ENCODE data around the gene RPL22.

The RPL22 gene

GRCh38 chr1:6199298-6200187 is at the start of gene RPL22:
Gene RPL22 (minus strand): TSS chr1:6199595. CDS start chr1:6199573, 22 bp downstream.
- Histone ChIP-seq H3K27me3 (ENCODE audit: control insufficient read depth, insufficient read depth, low read length) (no peaks in the 10 kb centered on the region), H3K9ac (ENCODE audit: low read length) (peak within 1 kb of the TSS; percentile 84), H3K9me3 (ENCODE audit: control insufficient read depth, low read length) (no peaks in the 10 kb centered on the region), H3K36me3 (ENCODE audit: control insufficient read depth, insufficient read depth, low read length) (no peaks in the 10 kb centered on the region), H3K4me3 (ENCODE audit: low read length) (peak within 1 kb of the TSS; percentile 69), H3K4me1 (ENCODE audit: control insufficient read depth, insufficient read depth, low read length) (peaks cover 15% of the 10 kb centered on the region)

GRCh38 chr1:6248161-6248776 is 48.9 kb upstream of the RPL22 start:
- Histone ChIP-seq H3K4me3 (ENCODE audit: low read length) (no peak overlapping the region), H3K9ac (ENCODE audit: low read length) (no peak overlapping the region), H3K36me3 (ENCODE audit: control insufficient read depth, insufficient read depth, low read length) (no peaks in the 10 kb centered on the region), H3K9me3 (ENCODE audit: control insufficient read depth, low read length) (no peaks in the 10 kb centered on the region), H3K4me1 (ENCODE audit: control insufficient read depth, insufficient read depth, low read length) (peaks cover 27% of the 10 kb centered on the region), H3K27me3 (ENCODE audit: control insufficient read depth, insufficient read depth, low read length) (peaks cover 70% of the 10 kb centered on the region)

GRCh38 chr1:6247651-6248050 is 48.3 kb upstream of the RPL22 start:
- Histone ChIP-seq H3K9me3 (ENCODE audit: control insufficient read depth, low read length) (no peaks in the 10 kb centered on the region), H3K4me3 (ENCODE audit: low read length) (no peak overlapping the region), H3K27me3 (ENCODE audit: control insufficient read depth, insufficient read depth, low read length) (peaks cover 76% of the 10 kb centered on the region), H3K9ac (ENCODE audit: low read length) (no peak overlapping the region), H3K4me1 (ENCODE audit: control insufficient read depth, insufficient read depth, low read length) (peaks cover 27% of the 10 kb centered on the region), H3K36me3 (ENCODE audit: control insufficient read depth, insufficient read depth, low read length) (no peaks in the 10 kb centered on the region)

GRCh38 chr1:6246497-6247467 is 47.4 kb upstream of the RPL22 start:
- Histone ChIP-seq H3K9ac (ENCODE audit: low read length) (no peak overlapping the region), H3K4me1 (ENCODE audit: control insufficient read depth, insufficient read depth, low read length) (peaks cover 27% of the 10 kb centered on the region), H3K4me3 (ENCODE audit: low read length) (no peak overlapping the region), H3K27me3 (ENCODE audit: control insufficient read depth, insufficient read depth, low read length) (peaks cover 81% of the 10 kb centered on the region), H3K9me3 (ENCODE audit: control insufficient read depth, low read length) (no peaks in the 10 kb centered on the region), H3K36me3 (ENCODE audit: control insufficient read depth, insufficient read depth, low read length) (no peaks in the 10 kb centered on the region)

GRCh38 chr1:6245869-6246496 is 46.6 kb upstream of the RPL22 start:
- Histone ChIP-seq H3K4me3 (ENCODE audit: low read length) (no peak overlapping the region), H3K36me3 (ENCODE audit: control insufficient read depth, insufficient read depth, low read length) (no peaks in the 10 kb centered on the region), H3K9me3 (ENCODE audit: control insufficient read depth, low read length) (no peaks in the 10 kb centered on the region), H3K27me3 (ENCODE audit: control insufficient read depth, insufficient read depth, low read length) (peaks cover 82% of the 10 kb centered on the region), H3K9ac (ENCODE audit: low read length) (no peak overlapping the region), H3K4me1 (ENCODE audit: control insufficient read depth, insufficient read depth, low read length) (peaks cover 27% of the 10 kb centered on the region)

GRCh38 chr1:6245086-6245868 is 45.9 kb upstream of the RPL22 start:
- no peaks in the 10 kb centered on the region for H3K36me3 ChIP-seq (ENCODE audit: control insufficient read depth, insufficient read depth, low read length)
- peaks cover 27% of the 10 kb centered on the region for H3K4me1 ChIP-seq (ENCODE audit: control insufficient read depth, insufficient read depth, low read length)
- no peak overlapping the region for H3K9ac ChIP-seq (ENCODE audit: low read length)
- no peaks in the 10 kb centered on the region for H3K9me3 ChIP-seq (ENCODE audit: control insufficient read depth, low read length)
- no peak overlapping the region for H3K4me3 ChIP-seq (ENCODE audit: low read length)
- H3K27me3 ChIP-seq (ENCODE audit: control insufficient read depth, insufficient read depth, low read length) = peaks cover 83% of the 10 kb centered on the region

GRCh38 chr1:6244401-6245049 is 45.1 kb upstream of the RPL22 start:
- H3K9me3 ChIP-seq (ENCODE audit: control insufficient read depth, low read length) = no peaks in the 10 kb centered on the region
- H3K27me3 ChIP-seq (ENCODE audit: control insufficient read depth, insufficient read depth, low read length) = peaks cover 81% of the 10 kb centered on the region
- H3K4me1 ChIP-seq (ENCODE audit: control insufficient read depth, insufficient read depth, low read length) = peaks cover 22% of the 10 kb centered on the region
- H3K9ac ChIP-seq (ENCODE audit: low read length) = no peak overlapping the region
- no peaks in the 10 kb centered on the region for H3K36me3 ChIP-seq (ENCODE audit: control insufficient read depth, insufficient read depth, low read length)
- H3K4me3 ChIP-seq (ENCODE audit: low read length) = no peak overlapping the region

GRCh38 chr1:6243993-6244392 is 44.6 kb upstream of the RPL22 start, which contains the start of gene HES3:
Gene HES3 (plus strand): TSS chr1:6244179. CDS start chr1:6244366, 187 bp downstream.
- H3K4me3 ChIP-seq (ENCODE audit: low read length) = no peak within 1 kb of the TSS
- peaks cover 20% of the 10 kb centered on the region for H3K4me1 ChIP-seq (ENCODE audit: control insufficient read depth, insufficient read depth, low read length)
- peaks cover 83% of the 10 kb centered on the region for H3K27me3 ChIP-seq (ENCODE audit: control insufficient read depth, insufficient read depth, low read length)
- H3K36me3 ChIP-seq (ENCODE audit: control insufficient read depth, insufficient read depth, low read length) = no peaks in the 10 kb centered on the region
- no peaks in the 10 kb centered on the region for H3K9me3 ChIP-seq (ENCODE audit: control insufficient read depth, low read length)
- no peak within 1 kb of the TSS for H3K9ac ChIP-seq (ENCODE audit: low read length)

GRCh38 chr1:6243053-6243834 is 43.8 kb upstream of the RPL22 start:
- H3K4me3 ChIP-seq (ENCODE audit: low read length) = no peak overlapping the region
- no peaks in the 10 kb centered on the region for H3K36me3 ChIP-seq (ENCODE audit: control insufficient read depth, insufficient read depth, low read length)
- H3K9me3 ChIP-seq (ENCODE audit: control insufficient read depth, low read length) = no peaks in the 10 kb centered on the region
- peaks cover 81% of the 10 kb centered on the region for H3K27me3 ChIP-seq (ENCODE audit: control insufficient read depth, insufficient read depth, low read length)
- H3K4me1 ChIP-seq (ENCODE audit: control insufficient read depth, insufficient read depth, low read length) = peaks cover 17% of the 10 kb centered on the region
- H3K9ac ChIP-seq (ENCODE audit: low read length) = no peak overlapping the region
